Prostate gland (tissue), 2 donors: ENCODE data around the gene CPNE2.

ENCODE experiments used
- POLR2A ChIP-seq: fragments of 450-650 bp; IDR thresholded peaks from one replicate; pipeline ENCODE4 v1.6.1; 2016; ENCODE audit warnings: antibody characterized with exemption, mild to moderate bottlenecking
- TF ChIP-seq, protein P1 (sequence below), 4 experiments: fragments of 200-600 bp in 2 of 4; fragments of 450-650 bp in 2 of 4; sonication (generic) in 2 of 4; IDR thresholded peaks; 1 replicate in 3 of 4; 2 replicates in 1 of 4; pipeline ENCODE4 v1.5.1; 2016 to 2019; ENCODE audit warnings: antibody characterized with exemption in 4 of 4, mild to moderate bottlenecking in 2 of 4, moderate library complexity in 2 of 4

DNA sequence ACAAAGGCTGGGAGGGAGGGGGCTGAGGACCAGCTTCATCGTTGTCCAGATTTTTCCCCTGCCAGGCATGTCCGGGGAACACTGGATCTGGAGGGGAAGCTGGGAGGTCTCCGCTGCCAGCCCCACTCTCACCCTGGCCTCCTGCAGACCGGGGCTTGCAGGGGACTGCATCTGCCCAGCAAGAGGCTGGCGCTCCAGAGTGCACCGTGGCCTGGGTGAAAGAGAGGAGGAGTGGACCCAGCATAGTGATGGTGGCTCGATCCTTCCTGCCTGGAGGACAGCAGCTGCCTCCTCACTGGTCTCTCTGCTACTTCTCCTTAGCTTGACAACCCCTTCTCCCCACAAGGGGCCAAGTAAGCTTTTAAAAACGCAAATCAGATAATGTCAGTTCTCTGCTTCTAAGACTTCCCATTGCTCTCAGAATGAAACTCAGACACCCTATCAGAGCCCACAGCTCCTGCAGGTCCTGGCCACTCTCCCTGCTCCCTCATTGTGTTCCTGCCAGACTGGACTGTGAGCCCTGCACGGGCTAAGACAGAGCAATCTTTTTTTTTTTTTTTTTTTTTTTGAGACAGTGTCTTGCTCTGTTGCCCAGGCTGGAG lies 15.0 kb downstream of the CPNE2 start:
- no peak for TF ChIP-seq POLR2A
- TF ChIP-seq, protein P1, sequence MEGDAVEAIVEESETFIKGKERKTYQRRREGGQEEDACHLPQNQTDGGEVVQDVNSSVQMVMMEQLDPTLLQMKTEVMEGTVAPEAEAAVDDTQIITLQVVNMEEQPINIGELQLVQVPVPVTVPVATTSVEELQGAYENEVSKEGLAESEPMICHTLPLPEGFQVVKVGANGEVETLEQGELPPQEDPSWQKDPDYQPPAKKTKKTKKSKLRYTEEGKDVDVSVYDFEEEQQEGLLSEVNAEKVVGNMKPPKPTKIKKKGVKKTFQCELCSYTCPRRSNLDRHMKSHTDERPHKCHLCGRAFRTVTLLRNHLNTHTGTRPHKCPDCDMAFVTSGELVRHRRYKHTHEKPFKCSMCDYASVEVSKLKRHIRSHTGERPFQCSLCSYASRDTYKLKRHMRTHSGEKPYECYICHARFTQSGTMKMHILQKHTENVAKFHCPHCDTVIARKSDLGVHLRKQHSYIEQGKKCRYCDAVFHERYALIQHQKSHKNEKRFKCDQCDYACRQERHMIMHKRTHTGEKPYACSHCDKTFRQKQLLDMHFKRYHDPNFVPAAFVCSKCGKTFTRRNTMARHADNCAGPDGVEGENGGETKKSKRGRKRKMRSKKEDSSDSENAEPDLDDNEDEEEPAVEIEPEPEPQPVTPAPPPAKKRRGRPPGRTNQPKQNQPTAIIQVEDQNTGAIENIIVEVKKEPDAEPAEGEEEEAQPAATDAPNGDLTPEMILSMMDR (IDR thresholded peaks at IDR 0.05) = no peak
